GM06990 (cell line): Measurements from ENCODE around the gene BRCA2.
A peak's percentile ranks its signal among the peaks of the same experiment; 100 is the strongest.

ENCODE experiments used
- DNase-seq: peaks from one replicate; pipeline ENCODE4 v3.0.0-alpha.2; 2011; ENCODE audit not compliant: insufficient read length; ENCODE audit errors: extremely low read depth
- H3K27me3 ChIP-seq: replicated peaks from 2 replicates; pipeline ENCODE4 v1.6.0; 2011; ENCODE audit warnings: low read length; ENCODE audit not compliant: control insufficient read depth, insufficient read depth
- H3K36me3 ChIP-seq: 2 replicates; pipeline ENCODE4 v1.5.1; 2011; ENCODE audit warnings: low read length; ENCODE audit not compliant: control insufficient read depth, insufficient read depth
- H3K4me3 ChIP-seq: replicated peaks from 2 replicates; pipeline ENCODE4 v1.5.1; 2011; ENCODE audit warnings: low read depth, mild to moderate bottlenecking, control low read depth, low read length
- TF ChIP-seq, protein P1 (sequence below): IDR thresholded peaks from 2 replicates; pipeline ENCODE4 v1.5.1; 2011; ENCODE audit warnings: low read length, control low read depth, mild to moderate bottlenecking, inconsistent platforms; ENCODE audit not compliant: insufficient read depth, poor library complexity, severe bottlenecking

The BRCA2 gene

DNA sequence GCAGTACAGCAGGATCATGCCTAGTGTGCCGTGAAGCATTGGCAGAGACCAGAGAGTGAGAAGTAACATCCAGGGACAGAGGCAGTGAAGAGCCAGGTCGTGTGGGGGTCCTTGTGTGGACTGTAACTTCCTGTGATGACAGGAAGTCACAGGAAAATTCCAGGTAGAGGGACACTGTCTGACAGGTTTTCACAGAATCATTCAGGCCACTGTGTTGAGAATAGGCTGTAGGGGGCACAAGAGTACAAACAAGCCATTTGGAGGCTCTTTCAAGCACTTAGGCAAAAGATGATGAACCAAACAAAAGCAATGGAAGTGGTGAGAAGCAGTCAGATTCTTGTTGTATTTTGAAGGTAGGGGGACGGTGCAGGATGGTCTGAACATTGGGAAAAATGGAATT is 66.2 kb downstream of the BRCA2 start:
- TF ChIP-seq, protein P1, sequence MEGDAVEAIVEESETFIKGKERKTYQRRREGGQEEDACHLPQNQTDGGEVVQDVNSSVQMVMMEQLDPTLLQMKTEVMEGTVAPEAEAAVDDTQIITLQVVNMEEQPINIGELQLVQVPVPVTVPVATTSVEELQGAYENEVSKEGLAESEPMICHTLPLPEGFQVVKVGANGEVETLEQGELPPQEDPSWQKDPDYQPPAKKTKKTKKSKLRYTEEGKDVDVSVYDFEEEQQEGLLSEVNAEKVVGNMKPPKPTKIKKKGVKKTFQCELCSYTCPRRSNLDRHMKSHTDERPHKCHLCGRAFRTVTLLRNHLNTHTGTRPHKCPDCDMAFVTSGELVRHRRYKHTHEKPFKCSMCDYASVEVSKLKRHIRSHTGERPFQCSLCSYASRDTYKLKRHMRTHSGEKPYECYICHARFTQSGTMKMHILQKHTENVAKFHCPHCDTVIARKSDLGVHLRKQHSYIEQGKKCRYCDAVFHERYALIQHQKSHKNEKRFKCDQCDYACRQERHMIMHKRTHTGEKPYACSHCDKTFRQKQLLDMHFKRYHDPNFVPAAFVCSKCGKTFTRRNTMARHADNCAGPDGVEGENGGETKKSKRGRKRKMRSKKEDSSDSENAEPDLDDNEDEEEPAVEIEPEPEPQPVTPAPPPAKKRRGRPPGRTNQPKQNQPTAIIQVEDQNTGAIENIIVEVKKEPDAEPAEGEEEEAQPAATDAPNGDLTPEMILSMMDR: peak; percentile 43
- no peaks in the 10 kb centered on the region for H3K27me3 ChIP-seq
- H3K36me3 ChIP-seq: peaks cover 3% of the 10 kb centered on the region
- no peak for DNase-seq
- H3K4me3 ChIP-seq: no peak overlapping the region

DNA sequence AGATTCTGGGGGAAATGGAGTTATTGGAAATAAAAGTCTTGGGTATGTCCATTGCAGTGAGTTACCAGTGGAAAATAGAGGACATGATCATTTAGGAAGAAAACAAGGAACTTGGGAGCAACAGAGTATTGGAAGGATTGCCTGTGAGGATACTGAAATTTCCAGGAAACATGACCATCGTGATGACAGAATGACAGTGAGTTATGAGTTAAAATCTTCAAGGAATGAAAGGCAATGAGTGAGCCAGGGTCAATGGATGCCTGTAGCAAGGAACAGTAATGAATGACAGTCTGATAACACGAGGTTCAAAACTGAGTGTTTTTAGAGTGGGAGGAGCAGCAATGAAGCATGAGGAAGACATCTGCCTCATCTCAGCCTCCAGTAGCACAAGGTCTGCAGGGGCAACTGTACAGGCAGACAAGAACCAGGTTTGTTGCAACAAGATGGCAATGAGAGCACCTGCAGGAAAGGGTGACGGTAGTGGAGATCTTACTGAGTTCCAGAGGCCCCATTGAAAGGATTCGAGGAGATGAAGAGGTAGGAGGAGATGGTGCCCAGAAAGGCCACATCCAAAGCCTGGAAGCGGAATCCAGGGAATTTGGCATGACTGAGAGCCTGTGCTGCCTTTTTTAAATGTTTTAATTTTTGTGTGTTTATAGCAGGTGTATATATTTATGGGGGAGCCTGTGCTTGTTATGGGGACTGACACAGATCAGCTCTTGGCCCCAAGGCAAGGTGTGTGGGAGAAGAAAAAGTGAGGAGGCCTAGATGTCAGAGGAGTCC is 68.7 kb downstream of the BRCA2 start:
- TF ChIP-seq, protein P1: no peak
- H3K36me3 ChIP-seq: peaks cover 3% of the 10 kb centered on the region

DNA sequence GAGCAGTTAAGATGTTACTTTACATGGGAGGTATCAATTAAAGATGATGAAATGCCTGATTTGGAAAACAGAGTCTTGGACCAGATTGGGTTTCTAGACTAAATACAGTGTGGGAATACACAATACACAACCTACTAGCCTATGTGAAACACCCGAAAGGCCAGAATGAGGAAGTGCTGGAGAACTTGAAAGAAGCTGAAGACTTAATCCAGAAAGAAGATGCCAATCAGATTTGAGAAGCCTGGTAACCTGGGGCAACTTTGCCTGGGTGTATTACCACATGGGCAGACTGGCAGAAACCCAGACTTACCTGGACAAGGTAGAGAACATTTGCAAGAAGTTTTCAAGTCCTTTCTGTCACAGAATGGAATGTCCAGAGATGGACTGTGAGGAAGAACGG is 69.4 kb downstream of the BRCA2 start:
- Histone ChIP-seq H3K27me3 (no peaks in the 10 kb centered on the region), H3K4me3 (no peak overlapping the region), H3K36me3 (peaks cover 3% of the 10 kb centered on the region)
- no peak for DNase-seq
- TF ChIP-seq, protein P1: no peak

More for the DNA sequence above, 68.7 kb downstream of the BRCA2 start:
- Histone ChIP-seq H3K4me3 (no peak overlapping the region), H3K27me3 (no peaks in the 10 kb centered on the region)
- no peak for DNase-seq

DNA sequence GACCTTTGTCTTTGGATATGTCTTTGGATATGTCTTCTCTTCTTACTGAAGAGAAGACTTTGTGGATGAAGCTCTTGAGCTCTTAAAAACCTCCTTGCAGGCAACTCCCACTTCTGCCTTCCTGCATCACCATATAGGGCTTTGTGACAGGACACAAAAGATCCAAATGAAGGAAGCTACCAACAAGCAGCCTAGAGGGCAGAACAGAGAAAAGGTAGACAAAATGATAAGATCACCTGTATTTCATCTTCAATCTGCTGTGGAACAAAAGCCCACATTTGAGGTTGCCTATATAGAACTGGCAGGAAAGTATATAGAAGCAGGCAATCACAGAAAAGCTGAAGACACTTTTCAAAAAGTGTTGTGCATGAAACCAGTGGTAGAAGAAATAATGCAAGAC is 70.1 kb downstream of the BRCA2 start:
- DNase-seq: no peak
- Histone ChIP-seq H3K4me3 (no peak overlapping the region), H3K27me3 (no peaks in the 10 kb centered on the region)

DNA sequence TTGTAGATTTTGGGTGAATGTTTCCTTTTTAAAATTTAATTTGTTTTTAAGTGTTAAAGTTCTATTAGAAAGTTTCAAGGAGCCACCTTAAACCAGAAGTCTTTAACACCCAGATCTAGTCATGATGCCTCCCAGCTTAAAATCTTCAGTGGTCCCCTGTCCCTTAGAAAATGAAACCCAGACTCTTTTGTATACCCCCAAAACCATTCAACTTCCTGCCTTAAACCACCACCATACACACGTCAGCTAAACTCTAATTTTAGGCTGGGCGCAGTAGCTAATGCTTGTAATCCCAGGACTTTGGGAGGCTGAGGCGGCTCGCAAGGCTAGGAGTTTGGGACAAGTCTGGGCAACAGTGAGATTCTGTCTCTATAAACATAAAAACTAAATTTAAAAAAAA is 74.7 kb downstream of the BRCA2 start:
- no peak for DNase-seq
- H3K27me3 ChIP-seq: no peaks in the 10 kb centered on the region
- no peaks in the 10 kb centered on the region for H3K36me3 ChIP-seq
- TF ChIP-seq, protein P1: no peak
- no peak overlapping the region for H3K4me3 ChIP-seq

More for the DNA sequence above, 70.1 kb downstream of the BRCA2 start:
- peaks cover 3% of the 10 kb centered on the region for H3K36me3 ChIP-seq
- TF ChIP-seq, protein P1: no peak
